Activated CD8-positive, alpha-beta memory T cell treated with anti-CD3 and anti-CD28 coated beads, Interleukin-2, amount 10 ng/mL, durations not matched to agents 7 days and 5 days (primary cell): ENCODE data around the gene MMP11. TPM values are rescaled to one million over a fixed set of nuclear protein-coding genes. Genes with fewer than 3 reads are reported as not detected.

Experiments
- ATAC-seq: fragments of 150-1000 bp; cut with Tn5 transposase; one replicate; pipeline ENCODE4 v1.10.0; 2021; ENCODE audit warnings: moderate library complexity
- CTCF ChIA-PET: fragments of 350-600 bp; sonication (Branson Sonifier 250); formaldehyde crosslinking; loops from one replicate; lab custom pipeline; 2021; ENCODE audit warnings: antibody characterized with exemption; lab: Charles Lee
- DNase-seq: peaks from one replicate; pipeline ENCODE4 v3.0.0-alpha.2; 2020
- H3K27ac Mint-ChIP-seq: one replicate; pipeline ENCODE4 v1.8.0; 2021; ENCODE audit warnings: mild to moderate bottlenecking, mixed read lengths
- H3K27me3 Mint-ChIP-seq: one replicate; pipeline ENCODE4 v1.8.0; 2021; ENCODE audit warnings: mixed read lengths
- H3K36me3 Mint-ChIP-seq: one replicate; pipeline ENCODE4 v1.8.0; 2021; ENCODE audit warnings: mild to moderate bottlenecking, mixed read lengths
- H3K4me1 Mint-ChIP-seq: one replicate; pipeline ENCODE4 v1.8.0; 2021; ENCODE audit warnings: mixed read lengths
- H3K4me3 Mint-ChIP-seq: one replicate; pipeline ENCODE4 v1.8.0; 2021; ENCODE audit warnings: mild to moderate bottlenecking, moderate library complexity, mixed read lengths
- H3K9me3 Mint-ChIP-seq: one replicate; pipeline ENCODE4 v1.8.0; 2022; ENCODE audit warnings: low read depth, mixed read lengths
- total RNA-seq, 2 experiments: library from RNA; stranded (reverse); gene quantifications; one replicate each; pipeline ENCODE4 v1.2.3, GENCODE V29; 2021

MMP11 gene
- total RNA-seq, 2 experiments from 2014 or later = 0.91 to 1.0 TPM

- ATAC-seq (no peak), DNase-seq (no peak)
- no peak overlapping the region for H3K4me3 Mint-ChIP-seq
- no peaks in the 10 kb centered on the region for H3K9me3 Mint-ChIP-seq
- H3K36me3 Mint-ChIP-seq = peaks cover 60% of the 10 kb centered on the region
- CTCF ChIA-PET = no interaction called here
- H3K4me1 Mint-ChIP-seq = peaks cover 48% of the 10 kb centered on the region
- H3K27me3 Mint-ChIP-seq = no peaks in the 10 kb centered on the region
- peak overlapping the region; percentile 85 for H3K27ac Mint-ChIP-seq
Observed at GRCh38 chr22:23825246-23825905, 52.7 kb downstream of the MMP11 start.

DNA sequence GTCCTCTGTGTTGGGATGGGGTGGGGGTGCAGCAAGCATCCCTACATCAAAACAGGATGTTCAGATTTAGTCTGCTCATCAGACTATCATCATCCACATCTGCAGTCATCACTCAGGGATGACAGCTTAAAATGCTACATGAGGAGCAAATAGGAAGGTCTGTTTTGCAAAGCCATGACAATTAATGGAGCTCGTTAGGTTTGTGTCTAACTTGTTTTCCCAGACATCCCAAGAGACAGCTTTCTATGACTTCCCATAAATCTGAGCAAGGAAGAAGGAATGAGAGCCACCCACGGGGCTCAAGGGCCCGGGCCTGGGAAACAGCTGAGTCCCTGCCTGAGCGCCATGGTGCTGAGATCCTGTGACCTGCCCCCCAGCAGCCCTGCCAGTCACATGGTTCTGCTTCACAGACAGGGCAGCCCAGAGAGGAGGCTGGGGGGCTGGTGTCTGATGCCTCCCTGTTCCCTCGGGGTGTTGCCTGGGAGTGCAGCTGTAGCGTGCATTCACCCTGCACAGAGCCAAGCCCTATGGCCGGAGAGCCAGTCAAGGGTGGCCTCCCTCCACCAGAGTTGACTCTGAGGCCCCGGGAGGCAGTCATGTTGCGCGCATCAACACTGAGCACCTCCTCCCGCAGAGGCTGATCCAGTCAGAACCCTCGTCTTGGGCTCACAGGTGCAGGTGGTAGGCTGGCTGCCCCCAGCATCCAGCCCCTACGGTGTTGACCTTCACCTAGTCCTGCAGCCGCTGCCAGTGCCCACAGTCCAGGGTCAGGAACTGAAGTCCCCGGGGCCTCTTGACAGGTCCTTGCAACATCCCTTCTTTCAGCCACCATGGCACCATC lies 54.1 kb downstream of the MMP11 start:
- peaks cover 36% of the 10 kb centered on the region for H3K4me1 Mint-ChIP-seq
- peak; percentile 26 for ATAC-seq
- H3K27me3 Mint-ChIP-seq = no peaks in the 10 kb centered on the region
- H3K9me3 Mint-ChIP-seq = no peaks in the 10 kb centered on the region
- CTCF ChIA-PET = interaction anchor here (0.8 kb wide), 1 partner anchor 23 kb away, joined by 5 read pairs; no protein-coding TSS in a partner anchor
- peaks cover 55% of the 10 kb centered on the region for H3K36me3 Mint-ChIP-seq
- no peak overlapping the region for H3K4me3 Mint-ChIP-seq
- no peak for DNase-seq
- H3K27ac Mint-ChIP-seq = peak overlapping the region; percentile 85

- no peak overlapping the region for H3K4me3 Mint-ChIP-seq
- H3K36me3 Mint-ChIP-seq = peaks cover 48% of the 10 kb centered on the region
- H3K27ac Mint-ChIP-seq = peak overlapping the region; percentile 58
- ATAC-seq (no peak), DNase-seq (no peak)
- H3K27me3 Mint-ChIP-seq = no peaks in the 10 kb centered on the region
- CTCF ChIA-PET = no interaction called here
- H3K9me3 Mint-ChIP-seq = no peaks in the 10 kb centered on the region
- peaks cover 31% of the 10 kb centered on the region for H3K4me1 Mint-ChIP-seq
Observed at GRCh38 chr22:23827351-23827995, 54.8 kb downstream of the MMP11 start.

DNA sequence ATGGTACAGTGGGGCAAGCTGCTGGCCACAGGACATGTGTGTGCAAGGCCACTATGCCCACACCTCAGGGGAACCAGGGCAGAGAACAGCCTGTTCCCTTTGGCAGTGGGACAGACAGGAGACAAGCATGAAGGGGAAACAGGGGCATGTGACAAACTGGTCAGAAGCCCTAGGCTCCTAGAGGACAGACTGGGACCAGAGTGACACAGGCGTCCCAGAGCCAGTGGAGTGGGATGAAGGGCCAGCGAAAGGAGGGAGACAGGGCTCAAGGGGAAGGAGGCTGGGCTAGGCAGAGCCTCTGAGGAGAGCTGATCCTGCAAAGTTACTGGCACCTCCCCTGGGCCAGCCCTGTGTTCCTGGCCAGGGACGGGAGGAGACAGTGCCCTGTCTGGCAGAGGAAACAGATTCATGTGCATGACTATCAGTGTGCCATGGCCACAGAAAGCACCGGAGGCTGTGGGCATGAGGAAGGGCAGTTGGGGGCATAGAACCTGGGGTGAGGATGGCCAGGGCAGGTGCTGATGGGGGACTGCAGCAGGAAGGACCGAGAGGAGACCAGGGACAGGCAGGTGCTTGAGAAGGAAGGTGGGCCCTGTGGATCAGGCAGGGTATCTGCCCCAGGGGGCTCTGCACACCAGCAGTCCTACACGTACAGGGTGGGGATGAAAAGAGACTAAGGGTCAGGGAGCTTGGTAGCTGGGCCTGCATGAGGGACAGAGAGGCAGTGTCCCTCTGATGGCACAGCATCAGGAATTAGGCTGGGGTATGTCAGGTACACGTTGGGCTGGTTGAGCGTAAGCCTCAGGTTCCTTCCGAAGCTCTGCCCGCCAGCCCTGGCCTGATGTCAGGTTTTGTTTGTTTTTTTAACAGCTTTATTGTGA lies 56.4 kb downstream of the MMP11 start:
- H3K27ac Mint-ChIP-seq = peak overlapping the region; percentile 33
- H3K4me1 Mint-ChIP-seq = peaks cover 22% of the 10 kb centered on the region
- H3K4me3 Mint-ChIP-seq = no peak overlapping the region
- H3K9me3 Mint-ChIP-seq = no peaks in the 10 kb centered on the region
- CTCF ChIA-PET = interaction anchor here (1.3 kb wide), 1 partner anchor 17 kb away, joined by 3 read pairs; no protein-coding TSS in a partner anchor
- no peak for DNase-seq
- H3K27me3 Mint-ChIP-seq = no peaks in the 10 kb centered on the region
- no peak for ATAC-seq
- peaks cover 37% of the 10 kb centered on the region for H3K36me3 Mint-ChIP-seq

DNA sequence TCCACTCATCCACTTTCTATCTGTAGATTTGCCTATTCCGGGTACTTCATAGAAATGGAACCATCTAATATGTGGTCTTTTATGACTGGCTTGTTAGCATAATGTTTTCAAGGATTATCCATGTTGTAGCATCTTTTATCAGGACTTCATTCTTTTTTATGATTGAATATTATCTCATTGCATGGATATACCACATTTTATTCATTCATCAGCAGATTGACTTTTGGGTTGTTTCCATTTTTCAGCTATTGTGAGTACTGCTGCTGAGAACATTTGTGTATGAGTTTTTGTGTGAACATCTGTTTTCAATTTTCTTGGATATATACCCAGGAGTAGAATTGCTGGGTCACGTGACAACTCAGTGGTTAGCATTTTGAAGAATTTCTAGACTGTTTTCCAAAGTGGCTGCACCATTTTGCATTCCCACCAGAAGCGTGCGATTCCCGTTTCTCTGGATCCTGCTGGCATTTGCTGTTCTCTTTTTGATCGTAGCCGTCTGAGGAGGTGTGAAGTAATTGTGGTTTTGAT lies 57.3 kb downstream of the MMP11 start:
- H3K9me3 Mint-ChIP-seq = no peaks in the 10 kb centered on the region
- DNase-seq (no peak), ATAC-seq (no peak)
- H3K36me3 Mint-ChIP-seq = peaks cover 33% of the 10 kb centered on the region
- H3K4me1 Mint-ChIP-seq = peaks cover 19% of the 10 kb centered on the region
- H3K27ac Mint-ChIP-seq = no peak overlapping the region
- H3K4me3 Mint-ChIP-seq = no peak overlapping the region
- H3K27me3 Mint-ChIP-seq = no peaks in the 10 kb centered on the region
- CTCF ChIA-PET = interaction anchor here (1.3 kb wide), 1 partner anchor 18 kb away, joined by 3 read pairs; no protein-coding TSS in a partner anchor

GRCh38 chr22:23831261-23831660 lies 58.6 kb downstream of the MMP11 start:
- H3K27ac Mint-ChIP-seq = no peak overlapping the region
- H3K4me3 Mint-ChIP-seq = no peak overlapping the region
- DNase-seq = no peak
- ATAC-seq = no peak
- CTCF ChIA-PET = interaction anchor here (1.1 kb wide), 2 partner anchors 10 to 18 kb away, joined by 3 to 4 read pairs; no protein-coding TSS in a partner anchor
- H3K4me1 Mint-ChIP-seq = peaks cover 10% of the 10 kb centered on the region
- H3K9me3 Mint-ChIP-seq = no peaks in the 10 kb centered on the region
- no peaks in the 10 kb centered on the region for H3K27me3 Mint-ChIP-seq
- H3K36me3 Mint-ChIP-seq = peaks cover 26% of the 10 kb centered on the region

DNA sequence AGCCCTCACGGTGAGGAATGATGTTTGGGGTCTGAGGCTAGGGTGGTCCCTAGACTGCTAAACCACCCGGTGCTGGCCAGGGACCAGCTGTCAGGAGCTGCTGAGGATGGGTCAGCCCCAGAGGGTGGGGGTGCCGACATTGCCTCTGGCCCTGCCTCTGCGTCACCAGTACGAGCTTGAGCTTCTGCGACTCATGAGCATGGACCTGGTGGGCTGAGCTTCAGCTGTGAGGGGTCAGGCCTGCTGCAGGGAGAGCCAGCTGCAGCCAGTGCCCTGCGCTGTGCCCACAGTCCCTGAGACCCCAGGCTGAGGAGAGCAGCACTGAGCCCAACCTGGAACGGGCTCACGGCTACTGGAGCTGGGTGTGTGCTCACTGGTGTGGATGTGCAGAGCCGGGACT lies 59.1 kb downstream of the MMP11 start:
- CTCF ChIA-PET = interaction anchor here (1.1 kb wide), 2 partner anchors 11 to 18 kb away, joined by 3 to 4 read pairs; no protein-coding TSS in a partner anchor
- no peaks in the 10 kb centered on the region for H3K27me3 Mint-ChIP-seq
- no peak overlapping the region for H3K27ac Mint-ChIP-seq
- peaks cover 5% of the 10 kb centered on the region for H3K4me1 Mint-ChIP-seq
- peaks cover 22% of the 10 kb centered on the region for H3K36me3 Mint-ChIP-seq
- DNase-seq (no peak), ATAC-seq (no peak)
- H3K4me3 Mint-ChIP-seq = no peak overlapping the region
- H3K9me3 Mint-ChIP-seq = no peaks in the 10 kb centered on the region

DNA sequence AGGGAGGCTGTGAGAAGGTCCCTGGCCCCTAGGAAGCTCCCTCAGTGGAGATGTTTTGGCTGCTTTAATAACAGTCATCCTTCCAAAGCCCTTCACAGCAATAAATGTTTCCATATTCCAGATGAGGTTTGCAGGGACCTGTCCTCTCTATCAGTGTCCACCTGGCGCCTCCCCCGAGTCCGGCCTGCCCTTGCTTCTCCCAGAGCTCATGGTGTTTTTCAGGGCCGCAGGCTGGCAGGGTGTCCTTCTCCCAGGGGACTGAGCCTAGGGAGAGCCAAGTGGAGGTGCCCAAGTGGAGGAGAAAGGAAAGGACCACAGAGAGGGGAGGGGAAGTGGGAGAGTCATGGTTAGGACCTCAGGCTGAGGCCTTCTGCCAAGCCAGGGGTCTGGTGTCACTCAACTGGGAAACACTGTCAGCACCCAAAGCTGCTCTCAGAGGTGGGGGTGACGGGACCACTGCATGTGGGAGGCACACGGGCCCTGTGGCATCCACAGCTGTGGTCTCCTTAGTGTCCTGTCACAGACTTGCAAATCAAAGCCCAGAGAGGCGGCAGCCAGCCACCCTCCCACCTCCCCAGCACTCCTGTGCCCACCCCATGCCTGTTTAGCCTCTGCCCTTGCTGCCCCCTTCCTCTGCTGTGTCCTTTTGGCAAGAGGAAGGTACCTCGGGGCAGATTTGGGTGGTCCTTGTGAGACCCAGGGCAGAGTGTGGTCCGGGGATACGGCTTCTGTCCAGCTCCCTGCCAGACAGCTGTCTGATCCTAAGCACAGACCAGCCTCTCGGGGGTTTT lies 59.8 kb downstream of the MMP11 start:
- DNase-seq (no peak), ATAC-seq (no peak)
- Mint-ChIP-seq H3K27ac (peak overlapping the region; percentile 49), H3K4me3 (no peak overlapping the region), H3K4me1 (peaks cover 7% of the 10 kb centered on the region), H3K9me3 (no peaks in the 10 kb centered on the region), H3K27me3 (no peaks in the 10 kb centered on the region), H3K36me3 (peaks cover 21% of the 10 kb centered on the region)
- CTCF ChIA-PET = interaction anchor here (1.1 kb wide), 2 partner anchors 11 to 17 kb away, joined by 3 to 4 read pairs; no protein-coding TSS in a partner anchor

GRCh38 chr22:23833017-23833751 lies 60.5 kb downstream of the MMP11 start:
- H3K4me3 Mint-ChIP-seq = no peak overlapping the region
- no peak for ATAC-seq
- H3K36me3 Mint-ChIP-seq = peaks cover 21% of the 10 kb centered on the region

More at GRCh38 chr22:23833017-23833751, 60.5 kb downstream of the MMP11 start:
- H3K9me3 Mint-ChIP-seq = no peaks in the 10 kb centered on the region
- CTCF ChIA-PET = no interaction called here
- no peak overlapping the region for H3K27ac Mint-ChIP-seq
- DNase-seq = no peak
- peaks cover 12% of the 10 kb centered on the region for H3K4me1 Mint-ChIP-seq
- no peaks in the 10 kb centered on the region for H3K27me3 Mint-ChIP-seq
